Hematopoietic multipotent progenitor cell treated with erythropoietin and hydrocortisone succinate and interleukin-3 and kit ligand, for 4 days (in vitro differentiated cells): ENCODE results near the gene OR2B6.
A peak's percentile ranks its signal among the peaks of the same experiment; 100 is the strongest.
"Not testable (repeated sequence)": the region's sequence is repeated elsewhere in the genome, so short reads cannot be mapped to it uniquely, and the experiment has no call there.

Experiments used
- DNase-seq: peaks from one replicate; pipeline ENCODE4 v3.0.0-alpha.2; 2015

OR2B6 gene

GRCh38 chr6:27956941-27957340 lies at the start of gene OR2B6:
Gene OR2B6, plus strand, starts transcription at chr6:27957241. Its CDS starts 0 bp downstream, at chr6:27957241.
- DNase-seq = no peak

GRCh38 chr6:27908017-27908416 lies 49.0 kb upstream of the OR2B6 start:
- DNase-seq = no peak

- DNase-seq = peak; percentile 61
Observed at GRCh38 chr6:27911956-27912446, 45.0 kb upstream of the OR2B6 start, which contains the start of gene OR2B2. Gene OR2B2, minus strand, starts transcription at chr6:27912396. Its CDS starts 77 bp downstream, at chr6:27912319.

GRCh38 chr6:27922949-27923348 lies 34.1 kb upstream of the OR2B6 start:
- DNase-seq = no peak

GRCh38 chr6:27924179-27924578 lies 32.9 kb upstream of the OR2B6 start:
- DNase-seq = no peak

GRCh38 chr6:27928041-27928440 lies 29.0 kb upstream of the OR2B6 start:
- not testable (repeated sequence) for DNase-seq

GRCh38 chr6:27929930-27930329 lies 27.1 kb upstream of the OR2B6 start:
- DNase-seq = not testable (repeated sequence)

- DNase-seq = no peak
Observed at GRCh38 chr6:27931209-27931608, 25.8 kb upstream of the OR2B6 start.

- DNase-seq = peak; percentile 58
Observed at GRCh38 chr6:27940766-27941165, 16.3 kb upstream of the OR2B6 start.

- not testable (repeated sequence) for DNase-seq
Observed at GRCh38 chr6:27943072-27943471, 14.0 kb upstream of the OR2B6 start.

GRCh38 chr6:27948237-27948636 lies 8.8 kb upstream of the OR2B6 start:
- DNase-seq = no peak

GRCh38 chr6:27951040-27951439 lies 6.0 kb upstream of the OR2B6 start:
- DNase-seq = no peak

GRCh38 chr6:27957516-27957915 lies 475 bp downstream of the OR2B6 start:
- DNase-seq = no peak

GRCh38 chr6:27962506-27962905 lies 5.5 kb downstream of the OR2B6 start:
- DNase-seq = no peak

GRCh38 chr6:27966044-27966443 lies 9.0 kb downstream of the OR2B6 start:
- no peak for DNase-seq

GRCh38 chr6:27966816-27967426 lies 9.9 kb downstream of the OR2B6 start:
- DNase-seq = no peak

- DNase-seq = no peak
Observed at GRCh38 chr6:27970444-27970843, 13.4 kb downstream of the OR2B6 start.

GRCh38 chr6:27972750-27973149 lies 15.7 kb downstream of the OR2B6 start:
- DNase-seq = no peak

- no peak for DNase-seq
Observed at GRCh38 chr6:27977387-27977786, 20.3 kb downstream of the OR2B6 start.

GRCh38 chr6:27978705-27979104 lies 21.7 kb downstream of the OR2B6 start:
- DNase-seq = no peak

- no peak for DNase-seq
Observed at GRCh38 chr6:27980111-27980510, 23.1 kb downstream of the OR2B6 start.

- DNase-seq = no peak
Observed at GRCh38 chr6:27986928-27987725, 30.1 kb downstream of the OR2B6 start.

- no peak for DNase-seq
Observed at GRCh38 chr6:27994616-27995015, 37.6 kb downstream of the OR2B6 start.

GRCh38 chr6:28000351-28001045 lies 43.5 kb downstream of the OR2B6 start:
- DNase-seq = no peak
